SK-N-SH (cell line): ENCODE results near the gene TKTL2. TPM values are rescaled to one million over a fixed set of nuclear protein-coding genes. Genes with fewer than 3 reads are reported as not detected.
A peak's percentile ranks its signal among the peaks of the same experiment; 100 is the strongest.

Experiments
- CTCF ChIA-PET: fragments of 300-600, 350-600 bp; formaldehyde crosslinking; extraction: SDS; loops from one replicate; lab custom pipeline; 2021; lab: Yijun Ruan, JAX
- POLR2A ChIA-PET: fragments of 350-600 bp; sonication (Branson Sonifier 250); formaldehyde crosslinking; extraction: SDS; loops from one replicate; lab custom pipeline; 2020; ENCODE audit warnings: antibody characterized with exemption, inconsistent platforms; lab: Yijun Ruan, JAX
- DNase-seq: peaks from one replicate; pipeline ENCODE4 v3.0.0; 2012
- H2AFZ ChIP-seq: fragments of 200-600 bp; sonication (generic); 2 replicates; pipeline ENCODE4 v1.8.1; 2016; ENCODE audit warnings: antibody characterized with exemption, mild to moderate bottlenecking, low read depth
- H3F3A ChIP-seq: fragments of 200-600 bp; sonication (generic); replicated peaks from 2 replicates; pipeline ENCODE3; 2016; ENCODE audit warnings: antibody characterized with exemption, mild to moderate bottlenecking; ENCODE audit not compliant: insufficient read depth
- H3K27ac ChIP-seq, 2 experiments: fragments of 200-500 bp in 1 of 2; fragments of 200-600 bp in 1 of 2; sonication (Bioruptor generic) in 1 of 2; sonication (generic), shearing (Covaris generic) in 1 of 2; 2 replicates each; pipeline versions ENCODE4 v1.5.1 to v1.6.1; 2014 to 2016; ENCODE audit warnings: low read depth in 2 of 2, inconsistent platforms in 1 of 2, low read length in 1 of 2, mild to moderate bottlenecking in 1 of 2, mixed read lengths in 1 of 2
- H3K27me3 ChIP-seq: fragments of 200-600 bp; sonication (generic), shearing (Covaris generic); 2 replicates; pipeline ENCODE4 v1.6.1; 2016; ENCODE audit warnings: mixed run types; ENCODE audit not compliant: insufficient read depth
- H3K36me3 ChIP-seq, 2 experiments: fragments of 200-500 bp in 1 of 2; fragments of 200-600 bp in 1 of 2; sonication (Bioruptor generic) in 1 of 2; sonication (generic) in 1 of 2; replicated peaks in 1 of 2; 2 replicates each; pipeline versions ENCODE3 to v1.5.1; 2014 to 2016; ENCODE audit warnings: low read length in 1 of 2, mild to moderate bottlenecking in 1 of 2; ENCODE audit not compliant: insufficient read depth in 2 of 2, control insufficient read depth in 1 of 2
- H3K4me1 ChIP-seq, 2 experiments: fragments of 200-500 bp in 1 of 2; fragments of 200-600 bp in 1 of 2; sonication (Bioruptor generic) in 1 of 2; sonication (generic), shearing (Covaris generic) in 1 of 2; 2 replicates each; pipeline versions ENCODE4 v1.5.1 to v1.6.1; 2014 to 2016; ENCODE audit warnings: low read depth in 1 of 2, low read length in 1 of 2, mixed run types in 1 of 2; ENCODE audit not compliant: insufficient read depth in 2 of 2, control insufficient read depth in 1 of 2
- H3K4me2 ChIP-seq: fragments of 200-600 bp; sonication (generic), shearing (Covaris generic); 2 replicates; pipeline ENCODE4 v1.6.1; 2017; ENCODE audit warnings: mixed run types
- H3K4me3 ChIP-seq, 2 experiments: fragments of 200-500 bp in 1 of 2; fragments of 200-600 bp in 1 of 2; sonication (Bioruptor generic) in 1 of 2; sonication (generic), shearing (Covaris generic) in 1 of 2; 2 replicates each; pipeline versions ENCODE4 v1.5.1 to v1.8.1; 2014 to 2016; ENCODE audit warnings: low read depth in 2 of 2, inconsistent platforms in 1 of 2, low read length in 1 of 2, mild to moderate bottlenecking in 1 of 2, mixed read lengths in 1 of 2, moderate library complexity in 1 of 2
- H3K79me2 ChIP-seq: fragments of 200-600 bp; sonication (generic); 2 replicates; pipeline ENCODE4 v1.8.1; 2017; ENCODE audit warnings: mild to moderate bottlenecking; ENCODE audit not compliant: insufficient read depth
- H3K9ac ChIP-seq: fragments of 200-600 bp; sonication (generic); 2 replicates; pipeline ENCODE4 v1.6.1; 2017; ENCODE audit warnings: mixed run types
- H3K9me2 ChIP-seq: fragments of 200-600 bp; sonication (generic); 2 replicates; pipeline ENCODE4 v1.6.1; 2017; ENCODE audit warnings: mixed run types
- H3K9me3 ChIP-seq: fragments of 200-600 bp; sonication (generic); 2 replicates; pipeline ENCODE4 v1.6.1; 2017; ENCODE audit warnings: mixed run types, mild to moderate bottlenecking, moderate library complexity
- H4K20me1 ChIP-seq: fragments of 200-600 bp; sonication (generic); 2 replicates; pipeline ENCODE4 v1.6.1; 2017; ENCODE audit warnings: mild to moderate bottlenecking, mixed run types; ENCODE audit not compliant: insufficient read depth
- CHD2 ChIP-seq: fragments of 150-350 bp; IDR thresholded peaks from 2 replicates; pipeline ENCODE4 v1.6.1; 2018; ENCODE audit warnings: low read length; ENCODE audit not compliant: partially characterized antibody
- CTCF ChIP-seq: fragments of 200-600 bp; sonication (generic); IDR thresholded peaks from 2 replicates; pipeline ENCODE4 v1.6.1; 2017; ENCODE audit warnings: antibody characterized with exemption, mild to moderate bottlenecking, moderate library complexity
- ELF1 ChIP-seq: IDR thresholded peaks from 2 replicates; pipeline ENCODE4 v1.4.0; 2012
- EP300 ChIP-seq, 2 experiments: IDR thresholded peaks; 2 replicates each; pipeline versions ENCODE4 v1.4.0 to v1.6.1; 2012; ENCODE audit warnings: borderline replicate concordance in 1 of 2, low read depth in 1 of 2, low read length in 1 of 2
- FOXJ3 ChIP-seq: sonication (generic); formaldehyde crosslinking; IDR thresholded peaks from 2 replicates; pipeline ENCODE4 v1.5.1; 2020; ENCODE audit warnings: mild to moderate bottlenecking, missing genetic modification reagents
- FOXM1 ChIP-seq: IDR thresholded peaks from 2 replicates; pipeline ENCODE4 v1.4.0; 2012; ENCODE audit warnings: low read depth, mild to moderate bottlenecking
- GABPA ChIP-seq: IDR thresholded peaks from 2 replicates; pipeline ENCODE4 v1.4.0; 2012; ENCODE audit warnings: low read depth, mild to moderate bottlenecking
- GATA2 ChIP-seq: sonication (generic); formaldehyde crosslinking; IDR thresholded peaks from 2 replicates; pipeline ENCODE4 v1.5.0; 2020; ENCODE audit warnings: mild to moderate bottlenecking, missing genetic modification reagents
- IRF3 ChIP-seq: fragments of 150-350 bp; IDR thresholded peaks from 2 replicates; pipeline ENCODE4 v1.6.1; 2016; ENCODE audit warnings: mild to moderate bottlenecking, low read depth, low read length
- JUND ChIP-seq: IDR thresholded peaks from 2 replicates; pipeline ENCODE4 v1.4.0; 2012
- MXI1 ChIP-seq: IDR thresholded peaks from 2 replicates; pipeline ENCODE4 v1.6.1; 2012; ENCODE audit warnings: mild to moderate bottlenecking, low read depth, low read length, improper control_type of control experiment
- NFIC ChIP-seq: IDR thresholded peaks from 2 replicates; pipeline ENCODE4 v1.4.0; 2012; ENCODE audit warnings: borderline replicate concordance
- NRF1 ChIP-seq: IDR thresholded peaks from 2 replicates; pipeline ENCODE4 v1.6.1; 2012; ENCODE audit warnings: low read depth, mild to moderate bottlenecking, low read length
- POLR2AphosphoS5 ChIP-seq: IDR thresholded peaks from 2 replicates; pipeline ENCODE4 v1.6.1; 2012; ENCODE audit warnings: low read depth, low read length
- RAD21 ChIP-seq: IDR thresholded peaks from 2 replicates; pipeline ENCODE4 v1.6.1; 2012; ENCODE audit warnings: mild to moderate bottlenecking, low read length
- RCOR1 ChIP-seq: fragments of 150-350 bp; IDR thresholded peaks from 2 replicates; pipeline ENCODE4 v1.6.1; 2017; ENCODE audit warnings: antibody characterized with exemption, low read length
- RFX5 ChIP-seq: IDR thresholded peaks from 2 replicates; pipeline ENCODE4 v1.6.1; 2012; ENCODE audit warnings: mild to moderate bottlenecking, improper control_type of control experiment, low read length
- SIN3A ChIP-seq: IDR thresholded peaks from 2 replicates; pipeline ENCODE4 v1.6.1; 2012; ENCODE audit warnings: low read depth, mild to moderate bottlenecking, low read length, moderate library complexity, borderline replicate concordance
- SMC3 ChIP-seq: IDR thresholded peaks from 2 replicates; pipeline ENCODE4 v1.6.1; 2012; ENCODE audit warnings: low read depth, low read length, improper control_type of control experiment
- TAF1 ChIP-seq: IDR thresholded peaks from 2 replicates; pipeline ENCODE4 v1.6.1; 2012; ENCODE audit warnings: low read depth, mild to moderate bottlenecking, low read length, moderate library complexity, borderline replicate concordance
- TCF12 ChIP-seq: IDR thresholded peaks from 2 replicates; pipeline ENCODE4 v1.4.0; 2012
- TEAD4 ChIP-seq: IDR thresholded peaks from 2 replicates; pipeline ENCODE4 v1.4.0; 2012; ENCODE audit warnings: mild to moderate bottlenecking, borderline replicate concordance; ENCODE audit not compliant: insufficient read depth
- USF1 ChIP-seq: IDR thresholded peaks from 2 replicates; pipeline ENCODE4 v1.4.0; 2012; ENCODE audit warnings: low read depth, borderline replicate concordance
- WGBS: methylation state at CpG from one replicate; pipeline ENCODE4 v1.1.6; 2017; ENCODE audit warnings: low lambda C conversion rate; 5-methylcytosine and 5-hydroxymethylcytosine counted together
- polyA plus RNA-seq, 3 experiments: library from polyadenylated mRNA; depleted of rRNA; stranded (reverse); fragments of >200 nt; gene quantifications; 2 replicates each; pipeline ENCODE4 v1.2.3, GENCODE V29; 2012
- TF ChIP-seq, protein P1 (sequence below): IDR thresholded peaks from 2 replicates; pipeline ENCODE4 v1.4.0; 2012; ENCODE audit warnings: low read depth
- TF ChIP-seq, protein P2 (sequence below): fragments of 150-350 bp; IDR thresholded peaks from 2 replicates; pipeline ENCODE4 v1.6.1; 2017; ENCODE audit warnings: antibody characterized with exemption, low read length, low read depth, borderline replicate concordance

The TKTL2 gene
- polyA plus RNA-seq, 1 of the 3 experiments (the other 2 are of a cell fraction): not detected

- peaks cover 7% of the 10 kb centered on the region for H3F3A ChIP-seq
- POLR2A ChIA-PET: interaction anchor here (0.8 to 1.2 kb wide), 5 partner anchors 12 to 1618 kb away, joined by 3 to 6 read pairs (median 4); partner anchors contain the start of gene TMEM192
- H3K79me2 ChIP-seq: peaks cover 50% of the 10 kb centered on the region
- no peaks in the 10 kb centered on the region for H3K9me3 ChIP-seq
- H2AFZ ChIP-seq: peak within 1 kb of the TSS; percentile 67
- peak within 1 kb of the TSS; percentile 91 for H3K9ac ChIP-seq
- peaks cover 4 to 5% of the 10 kb centered on the region in 2 experiments for H3K36me3 ChIP-seq
- peaks cover 5 to 14% of the 10 kb centered on the region in 2 experiments; a peak in 3 of 4 replicates for H3K4me1 ChIP-seq
- peak within 1 kb of the TSS; percentile 75 to 88 for H3K27ac ChIP-seq
- under 1% methylated on average over 51 of the region's 64 CpGs for WGBS
- H3K4me2 ChIP-seq: peak within 1 kb of the TSS; percentile 75
- DNase-seq: peak; percentile 88
- peak within 1 kb of the TSS; percentile 84 to 96 for H3K4me3 ChIP-seq
- H3K9me2 ChIP-seq: no peaks in the 10 kb centered on the region
- TF ChIP-seq RCOR1 (peak; percentile 66; the same call in 1 of the 2 replicates), USF1 (peak; percentile 51), RFX5 (peak; percentile 76; the same call in 1 of the 2 replicates), MXI1 (peak; percentile 99), JUND (no peak; the same call in 1 of the 2 replicates), FOXM1 (0 out of 2 replicates have a peak, but pooled peaks have one; percentile 29), RAD21 (no peak), EP300 (IDR thresholded peaks at IDR 0.05; ENCODE audit: borderline replicate concordance in 1 of 2, low read depth in 1 of 2, low read length in 1 of 2) (peak in 1 of 2 experiments; percentile 11; a peak in 1 of 4 replicates), NRF1 (no peak), TCF12 (peak; percentile 5; the same call in 1 of the 2 replicates), IRF3 (0 out of 2 replicates have a peak, but pooled peaks have one; percentile 27), SMC3 (peak; percentile 20; the same call in 1 of the 2 replicates), NFIC (no peak), CTCF (0 out of 2 replicates have a peak, but pooled peaks have one; percentile 5), TEAD4 (no peak), GABPA (peak; percentile 92), SIN3A (peak; percentile 89), CHD2 (peak; percentile 83), GATA2 (CRISPR knock-in tag) (no peak), POLR2AphosphoS5 (peak; percentile 89), TAF1 (peak; percentile 98), ELF1 (peak; percentile 67), FOXJ3 (no peak)
- TF ChIP-seq, protein P1, sequence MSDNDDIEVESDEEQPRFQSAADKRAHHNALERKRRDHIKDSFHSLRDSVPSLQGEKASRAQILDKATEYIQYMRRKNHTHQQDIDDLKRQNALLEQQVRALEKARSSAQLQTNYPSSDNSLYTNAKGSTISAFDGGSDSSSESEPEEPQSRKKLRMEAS: peak; percentile 99
- TF ChIP-seq, protein P2, sequence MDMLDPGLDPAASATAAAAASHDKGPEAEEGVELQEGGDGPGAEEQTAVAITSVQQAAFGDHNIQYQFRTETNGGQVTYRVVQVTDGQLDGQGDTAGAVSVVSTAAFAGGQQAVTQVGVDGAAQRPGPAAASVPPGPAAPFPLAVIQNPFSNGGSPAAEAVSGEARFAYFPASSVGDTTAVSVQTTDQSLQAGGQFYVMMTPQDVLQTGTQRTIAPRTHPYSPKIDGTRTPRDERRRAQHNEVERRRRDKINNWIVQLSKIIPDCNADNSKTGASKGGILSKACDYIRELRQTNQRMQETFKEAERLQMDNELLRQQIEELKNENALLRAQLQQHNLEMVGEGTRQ: no peak
- TF ChIP-seq, all 33 proteins: peak for 17
- Histone ChIP-seq H3K27me3 (0 out of 2 replicates have a peak, but pooled peaks cover 2% of the 10 kb centered on the region), H4K20me1 (no peaks in the 10 kb centered on the region; the same call in none of the 2 replicates)
- CTCF ChIA-PET: interaction anchor here (1.0 to 3.4 kb wide), 6 partner anchors 10 to 61 kb away, joined by 3 to 60 read pairs (median 8); no protein-coding TSS in a partner anchor
Measured at GRCh38 chr4:163494360-163495241, 21.0 kb upstream of the TKTL2 start, which contains the start of gene TMA16. TSS of gene TMA16 (plus strand) at chr4:163494690. CDS start at chr4:163494802, 112 bp downstream.
